ENCODE results near the gene ST3GAL4.

Gene ST3GAL4

GRCh38 chr11:126317756-126318573 is 37.5 kb upstream of the ST3GAL4 start:
- no peak overlapping the region for H3K4me3 ChIP-seq (ENCODE audit: low read depth, low read length)
- no peaks in the 10 kb centered on the region for H3K9me3 ChIP-seq
- peaks cover 3% of the 10 kb centered on the region; the same call in 1 of the 2 replicates for H3K36me3 ChIP-seq
- no peak for TF ChIP-seq CTCF (IDR thresholded peaks at IDR 0.05; ENCODE audit: low read depth, low read length)
- no peaks in the 10 kb centered on the region for H3K27me3 ChIP-seq
- no peak for DNase-seq
- H3K4me1 ChIP-seq: peaks cover 3% of the 10 kb centered on the region

- no peaks in the 10 kb centered on the region for H3K9me3 ChIP-seq
- TF ChIP-seq CTCF (IDR thresholded peaks at IDR 0.05; ENCODE audit: low read depth, low read length): no peak
- H3K27me3 ChIP-seq: no peaks in the 10 kb centered on the region
- peaks cover 3% of the 10 kb centered on the region for H3K4me1 ChIP-seq
- H3K36me3 ChIP-seq: peaks cover 3% of the 10 kb centered on the region; the same call in 1 of the 2 replicates
- H3K4me3 ChIP-seq (ENCODE audit: low read depth, low read length): no peak overlapping the region
- no peak for DNase-seq
These were observed 36.7 kb upstream of the ST3GAL4 start for GRCh38 chr11:126318574-126319373.

- TF ChIP-seq CTCF (IDR thresholded peaks at IDR 0.05; ENCODE audit: low read depth, low read length): no peak
- no peak overlapping the region for H3K4me3 ChIP-seq (ENCODE audit: low read depth, low read length)
- no peaks in the 10 kb centered on the region for H3K27me3 ChIP-seq
- H3K9me3 ChIP-seq: no peaks in the 10 kb centered on the region
- peaks cover 3% of the 10 kb centered on the region for H3K4me1 ChIP-seq
- no peaks in the 10 kb centered on the region for H3K36me3 ChIP-seq
- no peak for DNase-seq
These were observed 36.1 kb upstream of the ST3GAL4 start for GRCh38 chr11:126319374-126319740.

- Histone ChIP-seq H3K36me3 (no peaks in the 10 kb centered on the region), H3K27me3 (no peaks in the 10 kb centered on the region), H3K4me1 (no peaks in the 10 kb centered on the region), H3K9me3 (no peaks in the 10 kb centered on the region), H3K4me3 (ENCODE audit: low read depth, low read length) (no peak overlapping the region)
- DNase-seq: no peak
- no peak for TF ChIP-seq CTCF (IDR thresholded peaks at IDR 0.05; ENCODE audit: low read depth, low read length)
These were observed 32.5 kb upstream of the ST3GAL4 start for GRCh38 chr11:126322996-126323395.

- H3K9me3 ChIP-seq: no peaks in the 10 kb centered on the region
- H3K27me3 ChIP-seq: no peaks in the 10 kb centered on the region
- no peak for TF ChIP-seq CTCF (IDR thresholded peaks at IDR 0.05; ENCODE audit: low read depth, low read length)
- no peak for DNase-seq
- no peaks in the 10 kb centered on the region for H3K36me3 ChIP-seq
- peaks cover 11% of the 10 kb centered on the region for H3K4me1 ChIP-seq
- no peak overlapping the region for H3K4me3 ChIP-seq (ENCODE audit: low read depth, low read length)
These were observed 28.0 kb upstream of the ST3GAL4 start for GRCh38 chr11:126327281-126328000.

Measured in BE2C (cell line).